Stimulated activated CD4-positive, alpha-beta T cell treated with anti-CD3 and anti-CD28 coated beads, Interleukin-15, amount 100 ng/mL, for 48 hours (primary cell): ENCODE data around the gene NFAT5.

Source experiments
- DNase-seq, 2 donors: peaks; one replicate each; pipeline ENCODE4 v3.0.0-alpha.2; 2020; ENCODE audit warnings: low read depth in 2 of 2

The NFAT5 gene

DNA sequence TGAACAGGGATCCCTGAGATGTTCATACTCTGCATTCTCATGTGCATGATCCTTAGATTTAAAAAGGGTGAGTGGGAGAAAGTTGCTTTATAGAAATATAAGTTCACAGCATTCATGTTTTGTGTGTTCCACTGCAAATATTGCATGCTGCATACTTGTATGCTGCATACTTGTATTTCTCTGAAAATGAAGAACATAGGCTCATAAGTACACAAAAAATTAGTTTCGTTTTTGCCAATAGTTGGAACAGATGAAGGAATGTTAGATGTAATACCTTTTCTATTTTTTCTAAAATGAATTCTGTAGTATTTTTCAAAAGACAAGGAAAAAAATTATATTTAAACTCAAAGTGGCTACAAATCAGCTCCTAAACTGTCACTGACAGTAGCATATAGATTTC lies 79.0 kb downstream of the NFAT5 start:
- no peak for DNase-seq

DNA sequence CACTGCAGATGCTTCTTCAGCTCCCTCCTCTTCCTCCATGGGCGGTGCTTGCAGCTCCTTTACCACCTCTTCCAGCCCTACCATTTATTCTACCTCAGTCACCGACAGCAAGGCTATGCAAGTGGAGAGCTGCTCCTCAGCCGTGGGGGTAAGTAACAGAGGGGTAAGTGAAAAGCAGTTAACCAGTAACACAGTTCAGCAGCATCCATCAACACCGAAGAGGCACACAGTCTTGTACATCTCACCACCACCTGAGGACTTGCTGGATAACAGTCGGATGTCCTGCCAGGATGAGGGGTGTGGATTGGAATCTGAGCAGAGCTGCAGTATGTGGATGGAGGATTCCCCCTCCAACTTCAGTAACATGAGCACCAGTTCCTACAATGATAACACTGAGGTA lies 81.3 kb downstream of the NFAT5 start:
- no peak for DNase-seq

DNA sequence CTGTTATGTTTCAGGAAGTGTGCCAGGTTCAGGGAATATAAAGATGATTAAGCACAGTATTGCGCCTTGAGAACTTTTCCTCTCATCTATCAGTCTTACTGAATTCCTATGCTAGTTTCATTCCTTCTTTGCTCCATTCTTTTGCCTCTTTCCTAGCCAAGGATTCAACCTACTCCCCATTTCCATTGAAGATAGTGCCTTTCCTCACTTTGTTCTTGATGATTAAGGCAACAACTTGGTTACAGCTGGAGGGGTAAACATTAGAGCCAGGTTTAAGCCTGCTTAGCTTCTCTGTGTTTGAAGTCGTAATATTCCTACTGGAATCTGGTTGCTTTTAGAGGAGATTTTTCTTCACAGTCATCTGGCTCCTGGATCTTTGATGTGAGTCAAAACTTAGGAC lies 85.5 kb downstream of the NFAT5 start:
- no peak for DNase-seq

DNA sequence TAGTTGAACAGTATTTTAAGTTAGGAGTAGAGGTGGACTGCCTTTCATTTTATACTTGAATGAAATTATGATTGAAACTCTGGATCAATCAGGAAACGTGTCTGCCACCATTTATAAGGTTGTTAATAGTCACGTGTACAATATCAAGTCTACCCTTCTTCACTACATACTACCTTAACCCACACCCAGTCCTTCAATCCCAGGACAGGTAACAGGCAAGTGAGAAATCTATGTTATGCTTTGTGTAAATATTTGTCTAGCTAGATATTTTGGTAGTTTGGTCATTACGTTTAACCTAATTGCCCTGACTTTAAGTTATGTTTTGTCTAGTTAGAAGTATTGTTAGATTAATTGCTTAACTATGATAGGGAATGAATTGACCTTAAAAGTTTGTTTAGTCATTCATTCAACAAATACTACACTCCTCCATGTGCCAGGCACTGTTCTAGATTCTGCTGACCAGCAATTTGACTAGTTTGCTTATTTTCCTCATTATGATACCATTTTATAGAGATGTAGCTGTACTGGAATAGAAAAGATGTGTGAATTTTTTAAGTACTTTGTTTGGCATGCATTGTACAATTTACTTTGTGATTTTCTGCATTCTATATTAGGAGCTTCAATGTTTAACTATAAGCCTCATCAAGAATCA lies 88.6 kb downstream of the NFAT5 start:
- no peak for DNase-seq

DNA sequence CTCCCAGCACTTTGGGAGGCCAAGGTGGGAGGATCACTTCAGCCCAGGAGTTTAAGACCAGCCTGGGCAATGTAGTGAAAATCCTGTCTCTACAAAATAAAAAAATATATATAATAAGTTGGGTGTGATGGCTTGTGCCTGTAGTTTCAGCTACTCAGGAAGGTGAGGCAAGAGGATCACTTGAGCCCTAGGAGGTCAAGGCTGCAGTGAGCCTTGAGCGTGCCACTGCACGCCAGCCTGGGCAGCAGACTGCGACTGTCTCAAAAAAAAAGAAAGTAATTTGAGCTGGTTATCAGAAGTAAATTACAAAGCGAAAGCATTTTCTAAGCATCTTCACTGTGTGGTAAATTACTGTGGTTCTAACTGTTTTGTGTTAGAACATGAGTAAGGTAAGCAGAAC lies 94.4 kb downstream of the NFAT5 start:
- no peak for DNase-seq

DNA sequence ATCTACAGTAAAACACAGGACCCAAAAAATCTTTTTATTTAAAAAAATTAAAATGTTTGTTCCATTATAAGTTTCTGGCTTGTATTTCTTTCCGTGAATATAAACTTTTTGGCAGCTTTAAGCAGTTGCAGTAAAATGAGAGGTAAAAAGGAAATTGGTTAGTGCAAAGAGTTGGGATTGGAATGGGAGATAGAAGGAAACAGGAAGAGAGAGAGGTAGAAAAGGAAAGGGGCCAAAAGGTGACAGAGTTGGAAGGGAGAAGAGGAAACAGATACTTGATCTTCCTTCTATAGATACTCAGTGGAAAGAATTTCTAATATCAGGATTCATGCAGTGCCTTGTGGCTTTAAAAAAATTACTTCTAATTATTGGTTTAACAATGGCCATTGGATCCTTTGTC lies 97.1 kb downstream of the NFAT5 start:
- no peak for DNase-seq

DNA sequence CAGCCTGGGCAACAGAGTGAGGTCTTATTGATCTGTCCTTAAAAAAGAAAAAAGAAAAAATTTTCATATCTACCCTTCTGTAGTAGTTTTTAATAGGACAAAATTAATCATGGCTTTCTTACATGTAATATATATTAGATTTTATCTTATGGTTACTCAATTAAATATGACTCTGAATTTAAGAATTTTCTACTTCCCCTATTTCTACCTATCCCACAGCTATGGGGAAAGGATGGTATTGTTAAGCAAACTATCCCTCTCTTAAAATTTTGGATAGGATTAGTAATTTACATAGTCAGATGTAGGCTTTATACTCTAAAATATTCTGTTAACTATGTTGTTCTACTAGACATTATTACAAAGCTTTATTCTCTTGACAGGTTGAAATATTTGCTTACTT lies 98.1 kb downstream of the NFAT5 start:
- DNase-seq, result no peak

DNA sequence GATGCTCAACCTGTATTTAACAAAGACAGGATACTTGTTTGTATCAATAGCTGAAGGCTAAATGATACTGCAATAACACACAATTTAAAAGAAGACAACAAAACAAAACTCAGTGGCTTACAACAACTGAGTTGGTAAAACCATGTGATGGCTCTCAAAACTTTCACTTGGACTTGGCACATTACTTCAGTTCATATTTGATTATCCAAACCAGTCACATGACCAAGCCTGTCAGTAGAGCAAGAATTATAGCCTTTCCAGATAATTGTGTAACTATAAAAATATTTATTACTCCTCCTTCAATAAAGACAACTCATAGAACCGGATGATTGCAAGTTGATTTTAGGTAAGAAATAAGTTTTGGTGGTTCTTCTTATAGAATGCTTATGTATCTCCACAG lies 103.8 kb downstream of the NFAT5 start:
- no peak for DNase-seq

DNA sequence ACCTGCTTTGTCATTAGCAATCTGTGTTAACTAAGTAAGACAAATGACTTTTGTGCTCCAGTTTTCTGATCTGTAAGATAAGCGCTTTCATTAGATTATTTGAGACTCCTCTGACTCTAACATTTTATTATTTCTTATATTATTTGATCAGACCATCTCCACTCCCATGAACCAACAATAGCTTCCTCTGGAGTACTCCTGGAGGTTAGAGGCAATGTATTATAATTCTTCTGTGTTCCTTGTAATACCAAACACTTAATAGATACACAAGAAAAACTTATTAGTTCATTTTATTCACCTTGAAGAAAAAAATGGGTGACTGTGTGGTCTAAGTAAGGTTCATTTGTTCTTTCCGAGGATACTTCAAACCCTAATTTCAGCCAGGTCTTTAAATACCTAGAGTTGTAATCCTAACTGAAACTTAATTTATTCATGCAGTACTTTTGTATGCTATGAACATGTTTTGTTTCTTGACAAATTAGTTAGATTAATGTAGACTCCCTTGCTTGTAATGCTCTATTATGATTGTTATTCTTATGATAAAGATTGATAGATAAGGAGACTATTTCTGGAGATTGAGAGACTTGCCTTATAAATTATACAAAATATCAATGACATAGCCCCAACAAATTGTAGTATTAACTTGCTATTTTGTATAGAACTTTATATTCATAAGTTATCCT lies 106.7 kb downstream of the NFAT5 start:
- no peak for DNase-seq

DNA sequence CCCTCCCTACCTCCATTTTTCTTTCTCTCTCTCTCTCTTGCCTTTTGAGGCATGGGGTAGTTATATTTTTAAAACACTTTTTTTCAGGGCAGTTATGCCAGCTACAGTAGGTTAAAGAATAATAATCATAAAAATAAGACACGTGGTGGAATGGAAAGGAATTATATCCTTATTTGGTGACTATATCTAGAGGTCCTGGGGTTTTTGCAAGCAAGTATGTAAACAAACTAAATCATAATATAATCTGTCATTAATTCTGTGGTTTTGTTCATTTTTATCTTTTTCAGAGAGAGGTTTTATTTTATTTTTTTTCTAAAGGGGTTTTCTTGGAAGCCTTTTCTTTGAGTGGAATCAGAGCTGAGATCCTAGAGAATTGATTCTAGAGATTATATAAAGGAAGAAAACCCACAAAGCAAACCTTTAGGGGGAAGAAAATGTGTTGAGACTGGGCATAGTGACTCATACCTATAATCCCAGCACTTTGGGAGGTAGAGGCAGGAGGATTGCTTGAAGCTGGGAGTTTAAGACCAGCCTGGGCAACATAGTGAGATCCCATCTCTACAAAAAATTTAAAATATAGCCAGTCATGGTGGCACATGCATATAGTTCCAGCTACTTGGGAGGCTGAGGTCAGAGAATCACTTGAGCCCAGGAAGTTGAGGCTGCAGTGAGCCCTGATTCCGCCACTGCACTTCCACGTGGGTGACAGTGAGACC lies 107.4 kb downstream of the NFAT5 start:
- no peak for DNase-seq

DNA sequence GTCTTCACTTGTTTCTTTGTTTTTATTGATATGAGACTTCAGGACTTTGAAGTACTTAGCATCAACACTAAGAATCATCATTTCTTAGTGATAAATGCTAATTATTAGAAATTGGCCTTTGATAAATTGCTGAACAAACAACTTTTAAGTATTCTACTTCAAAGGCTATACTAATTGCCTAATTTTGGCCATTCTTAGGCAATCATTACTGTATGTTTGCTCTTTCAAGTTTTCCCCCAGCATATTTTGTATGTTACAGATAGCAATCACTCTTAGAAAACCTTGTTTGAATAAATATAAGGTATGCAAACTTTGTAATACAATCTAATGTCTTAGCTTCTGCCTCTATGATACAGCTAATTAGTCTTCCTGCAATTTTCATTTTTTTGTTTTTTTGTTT lies 114.6 kb downstream of the NFAT5 start:
- DNase-seq, result no peak

DNA sequence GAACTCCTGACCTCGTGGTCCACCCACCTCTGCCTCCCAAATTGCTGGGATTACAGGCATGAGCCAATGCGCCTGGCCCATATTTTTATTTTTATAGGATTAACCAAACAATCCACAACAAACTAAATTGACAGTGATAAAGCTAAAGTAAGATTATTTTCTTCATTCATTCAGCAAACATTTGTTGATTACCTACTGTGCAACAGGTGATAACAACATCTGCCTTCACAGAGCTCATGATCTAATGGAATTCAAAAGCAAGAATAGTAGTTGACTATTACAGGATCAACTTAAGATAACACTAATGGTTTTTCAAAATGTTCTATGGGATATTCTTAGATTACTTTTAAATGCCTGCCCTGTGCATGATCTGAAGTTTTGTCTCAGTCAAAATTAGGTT lies 122.8 kb downstream of the NFAT5 start:
- no peak for DNase-seq

DNA sequence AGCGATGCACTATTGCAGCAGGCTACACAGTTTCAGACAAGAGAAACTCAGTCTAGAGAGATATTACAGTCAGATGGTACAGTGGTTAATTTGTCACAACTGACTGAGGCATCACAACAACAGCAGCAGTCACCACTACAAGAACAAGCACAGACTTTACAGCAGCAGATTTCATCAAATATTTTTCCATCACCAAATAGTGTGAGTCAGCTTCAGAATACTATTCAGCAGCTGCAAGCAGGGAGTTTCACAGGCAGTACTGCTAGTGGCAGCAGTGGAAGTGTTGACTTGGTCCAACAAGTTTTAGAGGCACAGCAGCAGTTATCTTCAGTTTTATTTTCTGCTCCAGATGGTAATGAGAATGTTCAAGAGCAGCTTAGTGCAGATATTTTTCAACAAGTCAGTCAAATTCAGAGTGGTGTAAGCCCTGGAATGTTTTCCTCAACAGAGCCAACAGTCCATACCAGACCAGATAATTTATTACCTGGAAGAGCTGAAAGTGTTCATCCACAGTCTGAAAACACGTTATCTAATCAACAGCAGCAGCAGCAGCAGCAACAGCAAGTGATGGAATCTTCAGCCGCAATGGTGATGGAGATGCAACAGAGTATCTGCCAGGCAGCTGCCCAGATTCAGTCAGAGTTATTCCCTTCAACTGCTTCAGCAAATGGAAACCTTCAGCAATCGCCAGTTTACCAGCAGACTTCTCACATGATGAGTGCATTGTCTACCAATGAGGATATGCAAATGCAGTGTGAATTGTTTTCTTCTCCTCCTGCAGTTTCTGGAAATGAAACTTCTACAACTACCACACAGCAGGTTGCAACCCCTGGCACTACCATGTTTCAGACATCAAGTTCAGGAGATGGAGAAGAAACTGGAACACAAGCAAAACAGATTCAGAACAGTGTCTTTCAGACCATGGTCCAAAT lies 126.5 kb downstream of the NFAT5 start:
- DNase-seq, result no peak

DNA sequence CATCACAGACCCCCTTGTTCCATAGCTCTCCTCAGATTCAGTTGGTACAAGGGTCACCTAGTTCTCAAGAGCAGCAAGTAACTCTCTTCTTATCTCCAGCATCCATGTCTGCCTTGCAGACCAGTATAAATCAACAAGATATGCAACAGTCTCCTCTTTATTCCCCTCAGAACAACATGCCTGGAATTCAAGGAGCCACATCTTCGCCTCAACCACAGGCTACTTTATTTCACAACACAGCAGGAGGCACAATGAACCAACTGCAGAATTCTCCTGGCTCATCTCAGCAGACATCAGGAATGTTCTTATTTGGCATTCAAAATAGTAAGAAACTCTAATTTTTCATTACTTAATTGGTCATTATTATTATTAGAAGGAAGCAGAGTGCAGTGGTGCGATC lies 128.2 kb downstream of the NFAT5 start:
- DNase-seq, result no peak

DNA sequence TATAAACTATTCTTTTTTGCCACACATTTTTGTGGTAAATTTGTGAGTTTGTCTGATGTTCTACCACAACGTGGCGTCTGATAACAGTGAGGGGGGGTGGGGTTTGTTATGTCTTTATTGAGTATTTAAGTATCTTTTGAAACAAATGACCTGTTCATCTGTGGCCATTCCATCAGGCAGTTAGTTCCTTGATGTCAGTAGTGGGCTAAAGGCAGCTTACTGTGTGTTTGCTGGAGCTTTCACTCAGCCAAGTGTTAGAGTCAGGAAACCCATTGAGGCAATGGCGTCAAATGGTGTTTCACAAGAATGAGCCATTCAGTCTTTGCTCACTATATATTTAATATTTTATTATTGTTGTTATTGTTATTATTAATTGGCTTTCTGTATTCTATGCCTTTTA lies 132.6 kb downstream of the NFAT5 start:
- no peak for DNase-seq

DNA sequence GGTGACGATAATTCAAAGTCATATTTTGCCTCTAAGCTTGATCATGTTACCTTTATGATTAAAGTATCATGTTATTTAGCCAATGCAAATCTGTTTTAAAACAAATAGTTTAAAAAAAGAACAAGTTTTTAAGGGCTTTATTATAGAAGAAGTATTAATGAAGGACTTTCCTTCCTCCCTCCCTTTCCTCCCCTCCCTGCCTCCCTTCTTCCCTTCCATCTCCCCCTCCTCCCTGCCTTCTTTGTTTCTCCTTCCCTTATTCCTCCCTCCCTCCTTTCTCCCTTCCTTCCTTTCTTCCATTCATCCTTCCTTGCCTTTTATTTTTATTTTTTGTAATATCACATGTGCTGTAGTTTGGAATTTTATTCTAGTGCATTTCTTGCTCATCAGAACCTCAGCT lies 134.1 kb downstream of the NFAT5 start:
- DNase-seq, result no peak

DNA sequence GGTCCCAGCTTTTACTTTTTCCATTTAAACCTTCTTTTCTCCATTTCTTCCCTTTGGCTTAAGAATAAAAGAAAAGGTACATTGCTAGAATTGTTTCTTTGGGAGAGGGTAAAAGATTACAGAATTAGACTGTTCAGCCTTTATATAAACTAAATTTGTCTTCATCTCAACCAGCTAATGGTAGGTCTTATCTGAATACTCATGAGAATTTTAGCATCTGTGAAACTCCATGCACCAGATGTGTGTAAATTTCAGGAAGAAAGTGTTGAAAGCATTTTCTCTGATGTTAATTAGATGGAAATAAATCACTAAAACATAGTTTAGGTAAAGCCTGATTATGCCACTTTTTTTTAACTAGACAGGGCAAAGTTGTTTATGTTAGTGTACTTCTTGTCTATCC lies 135.7 kb downstream of the NFAT5 start:
- DNase-seq, result no peak

DNA sequence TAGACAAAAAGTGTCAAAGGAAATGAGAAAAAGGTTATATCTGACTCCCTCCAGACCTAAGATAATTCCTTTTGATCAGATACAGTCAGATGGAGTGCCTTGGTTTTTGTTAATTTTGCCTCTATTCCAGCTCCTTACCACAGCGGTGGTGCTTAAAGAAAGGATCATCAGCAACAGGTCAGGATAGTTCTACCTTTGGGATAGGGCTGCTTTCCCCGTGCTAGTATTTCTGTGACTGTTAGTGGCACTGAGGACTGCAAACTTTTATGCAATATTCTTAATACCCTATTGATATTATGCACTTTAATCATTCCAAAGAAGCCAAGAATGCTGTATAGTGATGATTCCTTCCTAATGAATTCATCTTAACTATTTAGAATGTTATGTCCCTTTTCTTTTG lies 136.1 kb downstream of the NFAT5 start:
- DNase-seq, result no peak

DNA sequence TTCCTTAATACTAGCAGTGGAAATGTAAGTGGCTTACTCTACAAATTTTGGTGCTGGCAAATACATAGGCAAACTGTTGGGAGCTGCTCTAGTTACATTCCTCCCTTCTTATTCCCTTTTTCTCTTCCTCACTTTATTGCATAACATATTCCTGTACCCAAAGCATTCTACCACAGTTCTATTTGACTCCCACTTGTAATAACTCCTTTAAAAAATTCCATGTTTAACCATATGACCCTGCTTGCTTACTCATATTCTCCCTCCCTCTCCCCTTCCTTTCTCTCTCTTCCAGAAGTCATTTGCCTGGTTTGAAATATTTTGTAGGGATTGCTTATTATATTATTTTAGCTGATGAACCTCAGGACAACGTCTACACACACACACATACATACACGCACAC lies 137.9 kb downstream of the NFAT5 start:
- DNase-seq, result no peak

DNA sequence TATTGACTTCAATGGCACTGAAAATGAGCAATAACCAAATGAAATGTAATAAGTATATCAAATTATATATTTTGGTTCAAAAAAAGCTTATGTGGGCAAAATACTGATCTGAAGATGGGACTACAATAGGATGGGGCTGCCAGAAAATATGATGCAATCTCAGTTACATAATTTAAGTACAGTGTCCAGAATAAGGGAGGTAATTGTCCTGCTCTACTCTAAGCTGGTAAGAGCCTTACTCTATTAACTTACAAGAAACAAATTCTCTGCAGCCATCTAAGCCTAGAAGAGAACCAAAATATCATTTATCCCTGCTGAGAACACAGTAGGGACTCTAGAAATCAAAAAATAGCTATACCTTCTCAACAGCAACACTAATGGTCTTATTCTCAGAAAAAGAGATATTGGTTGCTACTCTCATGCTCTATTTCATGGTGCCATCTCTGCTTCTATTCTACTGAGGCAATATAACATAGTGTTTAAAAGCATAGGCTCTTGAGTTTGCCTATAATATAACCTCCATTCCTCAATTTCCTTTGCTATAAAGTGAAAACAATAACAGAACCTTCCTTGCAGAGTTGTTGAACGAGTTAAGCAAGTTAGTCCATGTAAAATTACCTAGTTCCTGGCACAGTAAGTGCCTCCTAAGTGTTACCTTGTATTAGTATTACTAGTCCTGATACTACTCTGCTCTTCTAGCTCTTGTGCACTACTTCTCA lies 140.6 kb downstream of the NFAT5 start:
- no peak for DNase-seq

DNA sequence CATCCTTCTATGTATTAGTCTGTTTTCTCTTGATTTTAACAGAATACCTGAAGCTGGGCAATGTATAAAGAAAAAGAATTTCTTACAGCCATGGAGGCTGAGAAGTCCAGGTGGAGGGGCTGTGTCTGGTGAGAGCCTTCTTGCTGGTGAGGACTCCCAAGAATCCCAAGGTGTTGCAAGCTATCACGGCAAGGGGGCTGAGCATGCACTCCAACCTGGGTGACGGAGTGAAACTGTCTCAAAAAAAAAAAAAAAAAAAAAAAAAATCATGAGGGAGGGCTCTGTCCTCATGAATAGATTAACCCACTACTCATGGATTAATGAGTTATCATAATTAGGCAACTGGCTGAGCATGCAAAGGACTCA lies 141.2 kb downstream of the NFAT5 start:
- DNase-seq, result no peak
